Measurements from ENCODE around the gene DENND2D. TPM values are rescaled to one million over a fixed set of nuclear protein-coding genes. Genes with fewer than 3 reads are reported as not detected.

DENND2D gene
- total RNA-seq, 1 donor from 2014 or later = 0.18 TPM

DNA sequence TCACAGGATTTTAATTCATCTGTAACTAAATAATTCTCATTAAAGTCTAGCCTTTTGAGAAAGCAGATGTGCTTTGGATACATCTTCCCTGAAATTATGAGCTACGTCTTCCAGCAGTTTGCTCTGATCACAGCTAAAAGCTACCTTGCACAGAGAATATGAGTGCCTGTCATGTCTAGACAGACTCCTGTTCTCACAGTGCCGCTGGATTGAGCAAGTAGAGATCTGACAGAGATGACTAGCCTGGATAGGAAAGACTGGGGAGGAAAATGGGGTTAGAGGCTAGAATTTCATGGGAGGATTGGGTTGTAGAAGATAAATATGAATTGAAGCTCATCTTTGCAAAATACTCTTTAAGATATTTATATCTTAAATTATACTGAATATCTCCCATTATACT lies 36.3 kb downstream of the DENND2D start:
- Mint-ChIP-seq H3K27ac (ENCODE audit: unreplicated experiment) (no peak overlapping the region), H3K4me3 (ENCODE audit: unreplicated experiment) (no peak overlapping the region), H3K27me3 (ENCODE audit: low read depth, unreplicated experiment) (no peaks in the 10 kb centered on the region), H3K36me3 (ENCODE audit: low read depth, unreplicated experiment) (peaks cover 2% of the 10 kb centered on the region), H3K9me3 (ENCODE audit: unreplicated experiment) (no peaks in the 10 kb centered on the region), H3K4me1 (ENCODE audit: low read depth, unreplicated experiment) (peaks cover 2% of the 10 kb centered on the region)
- H3K4me3 ChIP-seq (ENCODE audit: insufficient read depth, low read depth, low read length) = no peak overlapping the region
- no peaks in the 10 kb centered on the region for H3K27me3 ChIP-seq (ENCODE audit: insufficient read depth, low read length)
- H3K79me2 ChIP-seq (ENCODE audit: insufficient read depth, low read length) = no peaks in the 10 kb centered on the region
- no peaks in the 10 kb centered on the region for H4K20me1 ChIP-seq (ENCODE audit: insufficient read depth, low read length)
- no peak overlapping the region for H2AFZ ChIP-seq (ENCODE audit: low read depth, low read length)
- no peak overlapping the region for H3K4me2 ChIP-seq (ENCODE audit: low read length)
- FAIRE-seq = no peak
- no peaks in the 10 kb centered on the region for H3K9me3 ChIP-seq (ENCODE audit: insufficient read depth, low read depth, low read length)
- no peak overlapping the region for H3K27ac ChIP-seq (ENCODE audit: low read depth, low read length)
- no peak for DNase-seq (ENCODE audit: low read depth)
- H3K9ac ChIP-seq (ENCODE audit: low read length) = no peak overlapping the region
- H3K36me3 ChIP-seq (ENCODE audit: insufficient read depth, low read length) = no peaks in the 10 kb centered on the region
- TF ChIP-seq, protein P1, sequence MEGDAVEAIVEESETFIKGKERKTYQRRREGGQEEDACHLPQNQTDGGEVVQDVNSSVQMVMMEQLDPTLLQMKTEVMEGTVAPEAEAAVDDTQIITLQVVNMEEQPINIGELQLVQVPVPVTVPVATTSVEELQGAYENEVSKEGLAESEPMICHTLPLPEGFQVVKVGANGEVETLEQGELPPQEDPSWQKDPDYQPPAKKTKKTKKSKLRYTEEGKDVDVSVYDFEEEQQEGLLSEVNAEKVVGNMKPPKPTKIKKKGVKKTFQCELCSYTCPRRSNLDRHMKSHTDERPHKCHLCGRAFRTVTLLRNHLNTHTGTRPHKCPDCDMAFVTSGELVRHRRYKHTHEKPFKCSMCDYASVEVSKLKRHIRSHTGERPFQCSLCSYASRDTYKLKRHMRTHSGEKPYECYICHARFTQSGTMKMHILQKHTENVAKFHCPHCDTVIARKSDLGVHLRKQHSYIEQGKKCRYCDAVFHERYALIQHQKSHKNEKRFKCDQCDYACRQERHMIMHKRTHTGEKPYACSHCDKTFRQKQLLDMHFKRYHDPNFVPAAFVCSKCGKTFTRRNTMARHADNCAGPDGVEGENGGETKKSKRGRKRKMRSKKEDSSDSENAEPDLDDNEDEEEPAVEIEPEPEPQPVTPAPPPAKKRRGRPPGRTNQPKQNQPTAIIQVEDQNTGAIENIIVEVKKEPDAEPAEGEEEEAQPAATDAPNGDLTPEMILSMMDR (IDR thresholded peaks at IDR 0.05; ENCODE audit: insufficient read depth, low read depth, low read length) = no peak
- TF ChIP-seq EZH2 (IDR thresholded peaks at IDR 0.05; ENCODE audit: insufficient read depth, low read length) = no peak
- H3K4me1 ChIP-seq (ENCODE audit: insufficient read depth, low read length) = no peaks in the 10 kb centered on the region

DNA sequence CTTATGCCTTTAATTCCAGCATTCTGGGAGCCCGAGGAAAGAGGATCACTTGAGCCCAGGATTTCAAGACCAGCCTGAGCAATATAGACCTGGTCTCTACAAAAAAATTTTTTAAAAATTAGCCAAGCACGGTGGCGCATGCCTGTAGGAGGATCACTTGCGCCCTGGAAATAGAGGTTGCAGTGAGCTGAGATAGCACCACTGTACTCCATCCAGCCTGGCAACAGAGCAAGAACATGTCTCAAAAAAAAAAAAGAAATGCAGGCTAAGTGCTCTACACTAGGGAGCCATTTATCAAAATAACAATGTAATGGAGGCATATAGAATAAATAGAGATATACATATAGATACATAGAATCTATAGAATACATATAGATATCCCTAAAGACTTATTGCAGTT lies 37.1 kb downstream of the DENND2D start:
- H3K9me3 Mint-ChIP-seq (ENCODE audit: unreplicated experiment) = no peaks in the 10 kb centered on the region
- H2AFZ ChIP-seq (ENCODE audit: low read depth, low read length) = no peak overlapping the region
- no peaks in the 10 kb centered on the region for H3K4me1 ChIP-seq (ENCODE audit: insufficient read depth, low read length)
- H3K9me3 ChIP-seq (ENCODE audit: insufficient read depth, low read depth, low read length) = no peaks in the 10 kb centered on the region
- TF ChIP-seq EZH2 (IDR thresholded peaks at IDR 0.05; ENCODE audit: insufficient read depth, low read length) = no peak
- TF ChIP-seq, protein P1 (IDR thresholded peaks at IDR 0.05; ENCODE audit: insufficient read depth, low read depth, low read length) = no peak
- no peaks in the 10 kb centered on the region for H3K27me3 Mint-ChIP-seq (ENCODE audit: low read depth, unreplicated experiment)
- FAIRE-seq (no peak), DNase-seq (ENCODE audit: low read depth) (no peak)
- H3K36me3 ChIP-seq (ENCODE audit: insufficient read depth, low read length) = no peaks in the 10 kb centered on the region
- H3K4me3 ChIP-seq (ENCODE audit: insufficient read depth, low read depth, low read length) = no peak overlapping the region
- H3K9ac ChIP-seq (ENCODE audit: low read length) = no peak overlapping the region
- no peak overlapping the region for H3K27ac ChIP-seq (ENCODE audit: low read depth, low read length)
- H3K79me2 ChIP-seq (ENCODE audit: insufficient read depth, low read length) = no peaks in the 10 kb centered on the region
- peaks cover 2% of the 10 kb centered on the region for H3K36me3 Mint-ChIP-seq (ENCODE audit: low read depth, unreplicated experiment)
- H3K4me2 ChIP-seq (ENCODE audit: low read length) = no peak overlapping the region
- H3K27me3 ChIP-seq (ENCODE audit: insufficient read depth, low read length) = no peaks in the 10 kb centered on the region
- no peak overlapping the region for H3K27ac Mint-ChIP-seq (ENCODE audit: unreplicated experiment)
- no peaks in the 10 kb centered on the region for H4K20me1 ChIP-seq (ENCODE audit: insufficient read depth, low read length)
- peaks cover 2% of the 10 kb centered on the region for H3K4me1 Mint-ChIP-seq (ENCODE audit: low read depth, unreplicated experiment)
- no peak overlapping the region for H3K4me3 Mint-ChIP-seq (ENCODE audit: unreplicated experiment)

DNA sequence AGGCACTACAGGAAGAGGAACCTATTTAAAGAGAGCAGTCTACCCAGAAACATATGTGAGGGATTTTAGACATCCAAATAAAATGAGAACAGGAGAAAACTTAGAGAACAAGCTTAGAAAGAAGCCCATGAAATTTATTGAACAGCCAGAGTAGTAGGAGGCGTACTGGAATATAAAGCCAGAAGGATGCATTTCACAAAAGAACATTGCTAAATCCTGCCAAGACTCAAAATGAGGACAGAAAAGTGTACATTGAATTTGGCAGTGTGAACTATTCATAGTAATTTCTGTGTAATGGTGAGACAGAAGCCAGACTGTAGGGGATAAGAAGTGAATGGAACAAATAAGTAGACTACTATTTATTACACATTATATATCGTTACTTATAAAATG lies 38.0 kb downstream of the DENND2D start:
- no peaks in the 10 kb centered on the region for H3K27me3 ChIP-seq (ENCODE audit: insufficient read depth, low read length)
- H3K36me3 Mint-ChIP-seq (ENCODE audit: low read depth, unreplicated experiment) = no peaks in the 10 kb centered on the region
- H3K4me3 Mint-ChIP-seq (ENCODE audit: unreplicated experiment) = no peak overlapping the region
- H3K9me3 Mint-ChIP-seq (ENCODE audit: unreplicated experiment) = no peaks in the 10 kb centered on the region
- H3K9ac ChIP-seq (ENCODE audit: low read length) = no peak overlapping the region
- H3K4me1 Mint-ChIP-seq (ENCODE audit: low read depth, unreplicated experiment) = peaks cover 2% of the 10 kb centered on the region
- no peaks in the 10 kb centered on the region for H3K79me2 ChIP-seq (ENCODE audit: insufficient read depth, low read length)
- H3K4me3 ChIP-seq (ENCODE audit: insufficient read depth, low read depth, low read length) = no peak overlapping the region
- no peaks in the 10 kb centered on the region for H3K9me3 ChIP-seq (ENCODE audit: insufficient read depth, low read depth, low read length)
- H3K36me3 ChIP-seq (ENCODE audit: insufficient read depth, low read length) = no peaks in the 10 kb centered on the region
- H3K4me2 ChIP-seq (ENCODE audit: low read length) = no peak overlapping the region
- H3K27ac ChIP-seq (ENCODE audit: low read depth, low read length) = no peak overlapping the region
- FAIRE-seq = no peak
- no peak overlapping the region for H2AFZ ChIP-seq (ENCODE audit: low read depth, low read length)
- no peak for DNase-seq (ENCODE audit: low read depth)
- H3K27me3 Mint-ChIP-seq (ENCODE audit: low read depth, unreplicated experiment) = no peaks in the 10 kb centered on the region
- no peak overlapping the region for H3K27ac Mint-ChIP-seq (ENCODE audit: unreplicated experiment)
- H4K20me1 ChIP-seq (ENCODE audit: insufficient read depth, low read length) = no peaks in the 10 kb centered on the region
- no peak for TF ChIP-seq EZH2 (IDR thresholded peaks at IDR 0.05; ENCODE audit: insufficient read depth, low read length)
- TF ChIP-seq, protein P1 (IDR thresholded peaks at IDR 0.05; ENCODE audit: insufficient read depth, low read depth, low read length) = no peak
- H3K4me1 ChIP-seq (ENCODE audit: insufficient read depth, low read length) = no peaks in the 10 kb centered on the region

Measured in astrocyte (in vitro differentiated cells and primary cell).